Neural cell (in vitro differentiated cells): Measurements from ENCODE around the gene GSS. TPM values are rescaled to one million over a fixed set of nuclear protein-coding genes. Genes with fewer than 3 reads are reported as not detected.

ENCODE experiments used
- H2AFZ ChIP-seq: fragments of 200-600, 300-800 bp; sonication (generic), shearing (Covaris generic); 2 replicates; pipeline ENCODE4 v1.6.0; 2014; ENCODE audit warnings: low read depth, mild to moderate bottlenecking, antibody characterized with exemption, low read length, moderate library complexity
- H3F3A ChIP-seq: fragments of 200-600 bp; shearing (Covaris generic); 2 replicates; pipeline ENCODE4 v1.6.1; 2016; ENCODE audit warnings: mild to moderate bottlenecking, moderate library complexity, mixed read lengths, antibody characterized with exemption, low read length; ENCODE audit not compliant: insufficient read depth, poor library complexity, severe bottlenecking
- H3K27ac ChIP-seq: fragments of 200-600, 300-800 bp; sonication (generic), shearing (Covaris generic); 2 replicates; pipeline ENCODE4 v1.5.1; 2014; ENCODE audit warnings: mild to moderate bottlenecking, low read length, moderate library complexity
- H3K27me3 ChIP-seq: fragments of 300-800, 200-600 bp; sonication (generic), shearing (Covaris generic); 2 replicates; pipeline ENCODE4 v1.6.0; 2014; ENCODE audit warnings: mild to moderate bottlenecking, low read depth, low read length, moderate library complexity; ENCODE audit not compliant: insufficient read depth
- H3K36me3 ChIP-seq: fragments of 300-800, 200-600 bp; sonication (generic), shearing (Covaris generic); 2 replicates; pipeline ENCODE4 v1.5.1; 2014; ENCODE audit warnings: mild to moderate bottlenecking, antibody characterized with exemption, low read length, moderate library complexity; ENCODE audit not compliant: insufficient read depth
- H3K4me2 ChIP-seq: fragments of 300-800, 200-600 bp; sonication (generic), shearing (Covaris generic); 2 replicates; pipeline ENCODE4 v1.6.0; 2014; ENCODE audit warnings: mild to moderate bottlenecking, low read length
- H3K4me3 ChIP-seq: fragments of 300-800, 200-600 bp; sonication (generic), shearing (Covaris generic); 2 replicates; pipeline ENCODE4 v1.5.1; 2014; ENCODE audit warnings: mild to moderate bottlenecking, low read length, moderate library complexity
- H3K79me2 ChIP-seq: fragments of 200-600 bp; shearing (Covaris generic); replicated peaks from 2 replicates; pipeline ENCODE4 v1.6.0; 2014; ENCODE audit warnings: mild to moderate bottlenecking, low read length, moderate library complexity; ENCODE audit not compliant: insufficient read depth
- H3K9ac ChIP-seq: fragments of 300-800, 200-600 bp; sonication (generic), shearing (Covaris generic); 2 replicates; pipeline ENCODE4 v1.6.1; 2016; ENCODE audit warnings: mild to moderate bottlenecking, low read length, mixed read lengths
- H3K9me2 ChIP-seq: fragments of 200-600 bp; shearing (Covaris generic); 2 replicates; pipeline ENCODE4 v1.6.1; 2016; ENCODE audit warnings: mild to moderate bottlenecking, low read length, mixed read lengths; ENCODE audit not compliant: insufficient read depth
- H3K9me3 ChIP-seq: fragments of 200-600, 300-800 bp; sonication (generic), shearing (Covaris generic); 2 replicates; pipeline ENCODE4 v1.6.1; 2016; ENCODE audit warnings: mild to moderate bottlenecking, mixed run types, low read length, moderate library complexity, mixed read lengths
- H4K20me1 ChIP-seq: fragments of 200-600 bp; shearing (Covaris generic); 2 replicates; pipeline ENCODE4 v1.6.1; 2016; ENCODE audit warnings: mild to moderate bottlenecking, mixed run types; ENCODE audit not compliant: insufficient read depth
- EP300 ChIP-seq: fragments of 450-650 bp; conservative IDR thresholded peaks from 2 replicates; pipeline ENCODE4 v1.6.1; 2014; ENCODE audit warnings: antibody characterized with exemption, mild to moderate bottlenecking, moderate library complexity; ENCODE audit not compliant: poor library complexity, severe bottlenecking
- EZH2 ChIP-seq: fragments of 200-600, 300-800 bp; shearing (Covaris generic), sonication (generic); IDR thresholded peaks from 2 replicates; pipeline ENCODE4 v1.6.1; 2014; ENCODE audit warnings: antibody characterized with exemption, low read length, borderline replicate concordance, mild to moderate bottlenecking; ENCODE audit not compliant: insufficient read depth, poor library complexity, severe bottlenecking
- MXI1 ChIP-seq: fragments of 450-650 bp; conservative IDR thresholded peaks from 2 replicates; pipeline ENCODE4 v1.6.1; 2014; ENCODE audit warnings: antibody characterized with exemption, mild to moderate bottlenecking; ENCODE audit not compliant: poor library complexity, severe bottlenecking
- POLR2AphosphoS5 ChIP-seq: IDR thresholded peaks from 2 replicates; pipeline ENCODE4 v1.6.1; 2012
- RAD21 ChIP-seq: fragments of 450-650 bp; conservative IDR thresholded peaks from 2 replicates; pipeline ENCODE4 v1.6.1; 2014; ENCODE audit warnings: antibody characterized with exemption, mild to moderate bottlenecking, moderate library complexity
- SMC3 ChIP-seq: fragments of 450-650 bp; conservative IDR thresholded peaks from 2 replicates; pipeline ENCODE4 v1.6.1; 2014; ENCODE audit warnings: antibody characterized with exemption, mild to moderate bottlenecking, moderate library complexity; ENCODE audit not compliant: poor library complexity
- TAF1 ChIP-seq: IDR thresholded peaks from 2 replicates; pipeline ENCODE4 v1.6.1; 2012; ENCODE audit warnings: low read depth
- polyA plus RNA-seq: library from polyadenylated mRNA; depleted of rRNA; stranded (reverse); fragments of >200 nt; gene quantifications from 2 replicates; pipeline ENCODE4 v1.2.3, GENCODE V29; 2014
- TF ChIP-seq, protein P1 (sequence below): IDR thresholded peaks from 2 replicates; pipeline ENCODE4 v1.6.1; 2012; ENCODE audit warnings: borderline replicate concordance
- TF ChIP-seq, protein P2 (sequence below): fragments of 450-650 bp; IDR thresholded peaks from 2 replicates; pipeline ENCODE4 v1.5.1; 2014; ENCODE audit warnings: antibody characterized with exemption, mild to moderate bottlenecking, moderate library complexity; ENCODE audit not compliant: poor library complexity, severe bottlenecking

Gene GSS
- polyA plus RNA-seq, 1 donor from 2014 or later = 173 TPM

DNA sequence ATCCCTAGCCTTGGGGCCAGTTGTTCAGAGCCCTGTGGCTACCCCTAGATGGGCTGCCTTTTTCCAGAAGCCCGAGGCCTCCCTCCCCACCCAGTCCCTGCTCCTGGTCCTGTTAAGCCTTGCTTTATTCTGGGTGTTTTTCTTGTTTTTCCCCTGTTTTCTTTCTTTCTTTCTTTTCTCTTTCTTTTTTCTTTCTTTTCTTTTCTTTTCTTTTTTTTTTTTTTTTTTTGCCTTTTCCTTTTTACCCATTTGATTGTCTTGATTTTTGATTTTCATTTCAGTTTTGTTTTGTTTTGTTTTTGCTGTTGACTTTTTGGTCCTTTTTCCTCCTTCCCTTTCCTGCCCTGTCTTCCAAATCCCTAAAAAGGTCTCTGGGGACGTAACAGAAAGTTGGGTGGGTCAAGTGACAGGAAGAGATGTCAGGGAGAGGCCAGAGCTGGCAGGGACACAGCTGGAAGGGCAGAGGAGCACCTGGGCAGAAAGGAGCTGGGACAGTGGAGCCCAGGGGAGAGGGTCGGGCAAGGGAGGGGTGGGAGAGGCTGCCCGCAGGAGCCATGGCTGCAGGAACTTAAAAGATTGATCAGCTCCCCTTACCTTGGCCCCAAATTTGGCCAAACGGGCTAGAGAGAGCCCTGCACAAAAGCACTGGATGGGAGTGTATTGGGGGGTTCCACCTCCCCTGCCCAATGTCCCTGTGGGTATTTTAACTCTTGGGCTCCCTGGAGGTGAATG, 27.6 kb upstream of the GSS start:
- TF ChIP-seq EZH2 = no peak
- TF ChIP-seq, protein P1, sequence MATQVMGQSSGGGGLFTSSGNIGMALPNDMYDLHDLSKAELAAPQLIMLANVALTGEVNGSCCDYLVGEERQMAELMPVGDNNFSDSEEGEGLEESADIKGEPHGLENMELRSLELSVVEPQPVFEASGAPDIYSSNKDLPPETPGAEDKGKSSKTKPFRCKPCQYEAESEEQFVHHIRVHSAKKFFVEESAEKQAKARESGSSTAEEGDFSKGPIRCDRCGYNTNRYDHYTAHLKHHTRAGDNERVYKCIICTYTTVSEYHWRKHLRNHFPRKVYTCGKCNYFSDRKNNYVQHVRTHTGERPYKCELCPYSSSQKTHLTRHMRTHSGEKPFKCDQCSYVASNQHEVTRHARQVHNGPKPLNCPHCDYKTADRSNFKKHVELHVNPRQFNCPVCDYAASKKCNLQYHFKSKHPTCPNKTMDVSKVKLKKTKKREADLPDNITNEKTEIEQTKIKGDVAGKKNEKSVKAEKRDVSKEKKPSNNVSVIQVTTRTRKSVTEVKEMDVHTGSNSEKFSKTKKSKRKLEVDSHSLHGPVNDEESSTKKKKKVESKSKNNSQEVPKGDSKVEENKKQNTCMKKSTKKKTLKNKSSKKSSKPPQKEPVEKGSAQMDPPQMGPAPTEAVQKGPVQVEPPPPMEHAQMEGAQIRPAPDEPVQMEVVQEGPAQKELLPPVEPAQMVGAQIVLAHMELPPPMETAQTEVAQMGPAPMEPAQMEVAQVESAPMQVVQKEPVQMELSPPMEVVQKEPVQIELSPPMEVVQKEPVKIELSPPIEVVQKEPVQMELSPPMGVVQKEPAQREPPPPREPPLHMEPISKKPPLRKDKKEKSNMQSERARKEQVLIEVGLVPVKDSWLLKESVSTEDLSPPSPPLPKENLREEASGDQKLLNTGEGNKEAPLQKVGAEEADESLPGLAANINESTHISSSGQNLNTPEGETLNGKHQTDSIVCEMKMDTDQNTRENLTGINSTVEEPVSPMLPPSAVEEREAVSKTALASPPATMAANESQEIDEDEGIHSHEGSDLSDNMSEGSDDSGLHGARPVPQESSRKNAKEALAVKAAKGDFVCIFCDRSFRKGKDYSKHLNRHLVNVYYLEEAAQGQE = no peak
- no peak overlapping the region for H3K4me2 ChIP-seq
- no peaks in the 10 kb centered on the region for H3K9me2 ChIP-seq
- H3K27me3 ChIP-seq = no peaks in the 10 kb centered on the region
- no peaks in the 10 kb centered on the region for H3F3A ChIP-seq
- no peaks in the 10 kb centered on the region for H3K36me3 ChIP-seq
- H3K9me3 ChIP-seq = no peaks in the 10 kb centered on the region
- H3K79me2 ChIP-seq = no peaks in the 10 kb centered on the region
- H4K20me1 ChIP-seq = no peaks in the 10 kb centered on the region
- H3K4me3 ChIP-seq = no peak overlapping the region
- no peak overlapping the region for H3K9ac ChIP-seq
- H2AFZ ChIP-seq = no peak overlapping the region
- H3K27ac ChIP-seq = no peak overlapping the region

GRCh38 chr20:34982270-34983088, 26.9 kb upstream of the GSS start:
- no peak overlapping the region for H3K9ac ChIP-seq
- no peak for TF ChIP-seq SMC3
- TF ChIP-seq RAD21 = no peak
- TF ChIP-seq EP300 = no peak
- TF ChIP-seq EZH2 = no peak
- TF ChIP-seq MXI1 = no peak
- TF ChIP-seq TAF1 = no peak
- no peak for TF ChIP-seq POLR2AphosphoS5
- TF ChIP-seq, protein P1 = no peak
- TF ChIP-seq, protein P2, sequence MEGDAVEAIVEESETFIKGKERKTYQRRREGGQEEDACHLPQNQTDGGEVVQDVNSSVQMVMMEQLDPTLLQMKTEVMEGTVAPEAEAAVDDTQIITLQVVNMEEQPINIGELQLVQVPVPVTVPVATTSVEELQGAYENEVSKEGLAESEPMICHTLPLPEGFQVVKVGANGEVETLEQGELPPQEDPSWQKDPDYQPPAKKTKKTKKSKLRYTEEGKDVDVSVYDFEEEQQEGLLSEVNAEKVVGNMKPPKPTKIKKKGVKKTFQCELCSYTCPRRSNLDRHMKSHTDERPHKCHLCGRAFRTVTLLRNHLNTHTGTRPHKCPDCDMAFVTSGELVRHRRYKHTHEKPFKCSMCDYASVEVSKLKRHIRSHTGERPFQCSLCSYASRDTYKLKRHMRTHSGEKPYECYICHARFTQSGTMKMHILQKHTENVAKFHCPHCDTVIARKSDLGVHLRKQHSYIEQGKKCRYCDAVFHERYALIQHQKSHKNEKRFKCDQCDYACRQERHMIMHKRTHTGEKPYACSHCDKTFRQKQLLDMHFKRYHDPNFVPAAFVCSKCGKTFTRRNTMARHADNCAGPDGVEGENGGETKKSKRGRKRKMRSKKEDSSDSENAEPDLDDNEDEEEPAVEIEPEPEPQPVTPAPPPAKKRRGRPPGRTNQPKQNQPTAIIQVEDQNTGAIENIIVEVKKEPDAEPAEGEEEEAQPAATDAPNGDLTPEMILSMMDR = no peak
- no peaks in the 10 kb centered on the region for H3F3A ChIP-seq
- H3K27ac ChIP-seq = no peak overlapping the region
- H2AFZ ChIP-seq = no peak overlapping the region
- H3K27me3 ChIP-seq = no peaks in the 10 kb centered on the region
- H3K9me3 ChIP-seq = no peaks in the 10 kb centered on the region
- no peak overlapping the region for H3K4me3 ChIP-seq
- no peaks in the 10 kb centered on the region for H3K36me3 ChIP-seq
- H4K20me1 ChIP-seq = no peaks in the 10 kb centered on the region
- H3K4me2 ChIP-seq = no peak overlapping the region
- H3K79me2 ChIP-seq = no peaks in the 10 kb centered on the region
- no peaks in the 10 kb centered on the region for H3K9me2 ChIP-seq
